Esophagus muscularis mucosa (tissue), 4 donors: ENCODE data around the gene RAB11A.

Experiments
- CTCF ChIP-seq, 3 experiments: fragments of 200-600 bp in 2 of 3; fragments of 450-650 bp in 1 of 3; sonication (generic) in 2 of 3; IDR thresholded peaks; one replicate each; pipeline ENCODE4 v1.5.1; 2017 to 2019; ENCODE audit warnings: antibody characterized with exemption in 3 of 3, mild to moderate bottlenecking in 2 of 3, moderate library complexity in 1 of 3
- EP300 ChIP-seq: sonication (generic); formaldehyde crosslinking; IDR thresholded peaks from one replicate; pipeline ENCODE4 v1.6.1; 2017; ENCODE audit warnings: antibody characterized with exemption
- POLR2A ChIP-seq: fragments of 450-650 bp; IDR thresholded peaks from one replicate; pipeline ENCODE4 v1.6.1; 2017; ENCODE audit warnings: antibody characterized with exemption, moderate library complexity, mild to moderate bottlenecking, low read depth
- POLR2AphosphoS5 ChIP-seq, 2 donors: sonication (generic); formaldehyde crosslinking; IDR thresholded peaks; one replicate each; pipeline ENCODE4 v1.6.1; 2017; ENCODE audit warnings: antibody characterized with exemption in 2 of 2

GRCh38 chr15:65884511-65884910 is 15.2 kb downstream of the RAB11A start:
- TF ChIP-seq EP300 (no peak), POLR2A (no peak), CTCF (IDR thresholded peaks at IDR 0.05) (no peak), POLR2AphosphoS5 (IDR thresholded peaks at IDR 0.05) (no peak)
